ENCODE measurements around the gene RTRAF. TPM values are rescaled to one million over a fixed set of nuclear protein-coding genes. Genes with fewer than 3 reads are reported as not detected.

Gene RTRAF
- total and polyA plus RNA-seq, 10 of the 15 experiments (the other 5 are each of a cell fraction or from before 2014, with no cell fraction given), result 248 to 540 (median 368) TPM

- TF ChIP-seq, protein P1, sequence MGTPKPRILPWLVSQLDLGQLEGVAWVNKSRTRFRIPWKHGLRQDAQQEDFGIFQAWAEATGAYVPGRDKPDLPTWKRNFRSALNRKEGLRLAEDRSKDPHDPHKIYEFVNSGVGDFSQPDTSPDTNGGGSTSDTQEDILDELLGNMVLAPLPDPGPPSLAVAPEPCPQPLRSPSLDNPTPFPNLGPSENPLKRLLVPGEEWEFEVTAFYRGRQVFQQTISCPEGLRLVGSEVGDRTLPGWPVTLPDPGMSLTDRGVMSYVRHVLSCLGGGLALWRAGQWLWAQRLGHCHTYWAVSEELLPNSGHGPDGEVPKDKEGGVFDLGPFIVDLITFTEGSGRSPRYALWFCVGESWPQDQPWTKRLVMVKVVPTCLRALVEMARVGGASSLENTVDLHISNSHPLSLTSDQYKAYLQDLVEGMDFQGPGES (IDR thresholded peaks at IDR 0.05), result no peak
- no peak for TF ChIP-seq ATF3 (IDR thresholded peaks at IDR 0.05; ENCODE audit: borderline replicate concordance, extremely low read depth, low read depth, low read length)
- TF ChIP-seq, protein P2, sequence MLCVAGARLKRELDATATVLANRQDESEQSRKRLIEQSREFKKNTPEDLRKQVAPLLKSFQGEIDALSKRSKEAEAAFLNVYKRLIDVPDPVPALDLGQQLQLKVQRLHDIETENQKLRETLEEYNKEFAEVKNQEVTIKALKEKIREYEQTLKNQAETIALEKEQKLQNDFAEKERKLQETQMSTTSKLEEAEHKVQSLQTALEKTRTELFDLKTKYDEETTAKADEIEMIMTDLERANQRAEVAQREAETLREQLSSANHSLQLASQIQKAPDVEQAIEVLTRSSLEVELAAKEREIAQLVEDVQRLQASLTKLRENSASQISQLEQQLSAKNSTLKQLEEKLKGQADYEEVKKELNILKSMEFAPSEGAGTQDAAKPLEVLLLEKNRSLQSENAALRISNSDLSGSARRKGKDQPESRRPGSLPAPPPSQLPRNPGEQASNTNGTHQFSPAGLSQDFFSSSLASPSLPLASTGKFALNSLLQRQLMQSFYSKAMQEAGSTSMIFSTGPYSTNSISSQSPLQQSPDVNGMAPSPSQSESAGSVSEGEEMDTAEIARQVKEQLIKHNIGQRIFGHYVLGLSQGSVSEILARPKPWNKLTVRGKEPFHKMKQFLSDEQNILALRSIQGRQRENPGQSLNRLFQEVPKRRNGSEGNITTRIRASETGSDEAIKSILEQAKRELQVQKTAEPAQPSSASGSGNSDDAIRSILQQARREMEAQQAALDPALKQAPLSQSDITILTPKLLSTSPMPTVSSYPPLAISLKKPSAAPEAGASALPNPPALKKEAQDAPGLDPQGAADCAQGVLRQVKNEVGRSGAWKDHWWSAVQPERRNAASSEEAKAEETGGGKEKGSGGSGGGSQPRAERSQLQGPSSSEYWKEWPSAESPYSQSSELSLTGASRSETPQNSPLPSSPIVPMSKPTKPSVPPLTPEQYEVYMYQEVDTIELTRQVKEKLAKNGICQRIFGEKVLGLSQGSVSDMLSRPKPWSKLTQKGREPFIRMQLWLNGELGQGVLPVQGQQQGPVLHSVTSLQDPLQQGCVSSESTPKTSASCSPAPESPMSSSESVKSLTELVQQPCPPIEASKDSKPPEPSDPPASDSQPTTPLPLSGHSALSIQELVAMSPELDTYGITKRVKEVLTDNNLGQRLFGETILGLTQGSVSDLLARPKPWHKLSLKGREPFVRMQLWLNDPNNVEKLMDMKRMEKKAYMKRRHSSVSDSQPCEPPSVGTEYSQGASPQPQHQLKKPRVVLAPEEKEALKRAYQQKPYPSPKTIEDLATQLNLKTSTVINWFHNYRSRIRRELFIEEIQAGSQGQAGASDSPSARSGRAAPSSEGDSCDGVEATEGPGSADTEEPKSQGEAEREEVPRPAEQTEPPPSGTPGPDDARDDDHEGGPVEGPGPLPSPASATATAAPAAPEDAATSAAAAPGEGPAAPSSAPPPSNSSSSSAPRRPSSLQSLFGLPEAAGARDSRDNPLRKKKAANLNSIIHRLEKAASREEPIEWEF (IDR thresholded peaks at IDR 0.05; ENCODE audit: insufficient replicate concordance, low read depth, low read length), result no peak
- no peak for TF ChIP-seq CHD2 (IDR thresholded peaks at IDR 0.05; ENCODE audit: borderline replicate concordance, low read depth, low read length)
- TF ChIP-seq TCF7 (IDR thresholded peaks at IDR 0.05; ENCODE audit: borderline replicate concordance), result no peak
- TF ChIP-seq, protein P3, sequence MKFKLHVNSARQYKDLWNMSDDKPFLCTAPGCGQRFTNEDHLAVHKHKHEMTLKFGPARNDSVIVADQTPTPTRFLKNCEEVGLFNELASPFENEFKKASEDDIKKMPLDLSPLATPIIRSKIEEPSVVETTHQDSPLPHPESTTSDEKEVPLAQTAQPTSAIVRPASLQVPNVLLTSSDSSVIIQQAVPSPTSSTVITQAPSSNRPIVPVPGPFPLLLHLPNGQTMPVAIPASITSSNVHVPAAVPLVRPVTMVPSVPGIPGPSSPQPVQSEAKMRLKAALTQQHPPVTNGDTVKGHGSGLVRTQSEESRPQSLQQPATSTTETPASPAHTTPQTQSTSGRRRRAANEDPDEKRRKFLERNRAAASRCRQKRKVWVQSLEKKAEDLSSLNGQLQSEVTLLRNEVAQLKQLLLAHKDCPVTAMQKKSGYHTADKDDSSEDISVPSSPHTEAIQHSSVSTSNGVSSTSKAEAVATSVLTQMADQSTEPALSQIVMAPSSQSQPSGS (IDR thresholded peaks at IDR 0.05; ENCODE audit: low read length), result no peak
- TF ChIP-seq ZNF24 (IDR thresholded peaks at IDR 0.05), result no peak
- no peak for TF ChIP-seq RUNX3 (IDR thresholded peaks at IDR 0.05; ENCODE audit: low read length)
- no peak for TF ChIP-seq KAT2A (conservative IDR thresholded peaks at IDR 0.05; ENCODE audit: control insufficient read depth, low read depth, low read length)
Measured at GRCh38 chr14:52003324-52003723, 14.0 kb downstream of the RTRAF start (continued).
